GM19455 (cell line): ENCODE results near the gene JAKMIP1.

Experiments
- ATAC-seq: cut with Tn5 transposase; IDR thresholded peaks from one replicate; pipeline ENCODE4 v1.9.1; 2021; ENCODE audit not compliant: unreplicated experiment

JAKMIP1 gene

DNA sequence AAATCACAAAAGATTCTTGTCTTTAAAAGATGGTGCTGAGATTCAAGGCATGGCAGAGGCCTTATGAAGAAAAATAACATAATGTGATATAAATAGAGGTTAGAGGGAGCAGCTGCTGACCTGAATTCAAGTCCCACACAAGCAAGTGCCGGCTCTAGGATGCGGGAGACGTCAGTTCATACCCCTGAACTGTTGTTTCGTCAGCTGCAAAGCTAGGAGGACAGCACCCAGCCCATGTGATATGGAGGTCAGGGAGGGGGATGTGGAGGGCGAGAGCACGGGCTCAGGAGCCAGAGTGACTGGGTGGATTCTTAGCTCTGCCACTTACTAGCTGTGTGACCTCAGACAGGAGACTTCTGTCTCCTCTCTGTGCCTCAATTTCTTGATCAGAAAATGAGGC is 77.9 kb downstream of the JAKMIP1 start:
- ATAC-seq: no peak

- no peak for ATAC-seq
These were observed 78.4 kb downstream of the JAKMIP1 start for GRCh38 chr4:6121941-6122340.

- ATAC-seq: no peak
These were observed 79.0 kb downstream of the JAKMIP1 start for GRCh38 chr4:6121276-6121850.

DNA sequence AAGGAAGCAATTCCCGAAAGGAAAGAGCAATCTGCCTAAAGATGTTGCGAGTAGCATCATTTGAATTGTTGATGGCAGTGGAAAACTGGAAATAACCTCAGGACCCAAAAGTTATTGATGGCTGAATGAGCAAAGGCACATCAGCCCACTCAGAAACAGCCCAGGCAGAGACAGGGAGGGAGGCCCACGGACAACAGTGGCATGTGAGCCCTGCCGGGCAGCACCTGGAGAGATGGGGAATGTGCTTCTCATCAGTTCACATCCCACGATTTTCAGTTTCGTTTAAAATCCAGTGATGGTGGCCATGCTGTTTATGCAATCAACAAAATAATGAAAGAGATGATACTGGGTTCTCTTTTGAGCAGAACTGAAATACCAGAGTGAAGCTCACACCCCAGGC is 80.0 kb downstream of the JAKMIP1 start:
- no peak for ATAC-seq

- no peak for ATAC-seq
These were observed 80.8 kb downstream of the JAKMIP1 start for GRCh38 chr4:6119507-6120020.

GRCh38 chr4:6118201-6118600 is 82.1 kb downstream of the JAKMIP1 start:
- no peak for ATAC-seq

DNA sequence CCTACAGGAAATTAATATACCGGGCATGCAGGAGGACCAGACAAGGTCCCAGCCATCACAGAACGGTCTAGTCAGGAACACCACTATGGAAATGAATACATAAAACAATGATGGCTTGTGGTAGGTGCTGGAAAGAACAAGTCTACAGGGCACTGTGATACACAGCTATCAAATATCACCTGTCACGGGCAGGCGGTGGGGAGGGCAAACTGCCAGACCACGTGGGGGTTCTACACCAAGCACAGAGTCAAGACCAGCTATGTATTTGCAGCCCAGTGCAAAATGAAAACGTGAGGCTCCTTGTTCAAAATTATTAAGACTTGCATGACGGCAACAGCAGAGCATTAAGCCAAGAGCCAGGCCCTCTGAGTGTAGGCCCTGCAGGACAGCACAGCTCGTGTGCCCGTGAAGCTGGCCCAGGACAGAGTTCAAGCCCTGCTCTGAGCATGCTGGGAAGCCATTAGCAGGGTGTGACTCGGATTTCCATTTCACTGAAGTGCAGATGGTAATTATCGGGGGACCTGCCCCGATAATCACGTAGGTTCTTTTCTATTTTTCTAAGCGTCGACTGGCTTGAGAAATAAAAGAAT is 83.6 kb downstream of the JAKMIP1 start:
- ATAC-seq: no peak

- ATAC-seq: no peak
These were observed 84.4 kb downstream of the JAKMIP1 start for GRCh38 chr4:6115746-6116586.

DNA sequence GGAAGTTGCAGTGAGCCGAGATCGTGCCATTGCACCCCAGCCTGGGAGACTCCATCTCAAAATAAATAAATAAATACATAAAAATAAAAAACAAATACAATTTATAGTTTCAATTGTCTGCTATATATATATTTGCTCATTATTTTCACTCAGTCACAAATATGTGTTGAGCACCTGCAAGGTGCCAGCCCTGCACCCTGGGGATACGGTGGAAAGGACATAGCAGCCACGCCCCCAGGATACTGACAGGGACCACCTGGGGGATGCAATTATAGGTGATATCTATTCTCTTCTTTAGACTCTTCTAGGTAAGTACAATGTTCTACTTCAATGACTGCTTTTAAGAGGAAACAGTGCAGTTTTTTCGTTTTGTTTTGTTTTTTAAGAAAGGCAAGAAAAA is 85.0 kb downstream of the JAKMIP1 start:
- ATAC-seq: no peak

DNA sequence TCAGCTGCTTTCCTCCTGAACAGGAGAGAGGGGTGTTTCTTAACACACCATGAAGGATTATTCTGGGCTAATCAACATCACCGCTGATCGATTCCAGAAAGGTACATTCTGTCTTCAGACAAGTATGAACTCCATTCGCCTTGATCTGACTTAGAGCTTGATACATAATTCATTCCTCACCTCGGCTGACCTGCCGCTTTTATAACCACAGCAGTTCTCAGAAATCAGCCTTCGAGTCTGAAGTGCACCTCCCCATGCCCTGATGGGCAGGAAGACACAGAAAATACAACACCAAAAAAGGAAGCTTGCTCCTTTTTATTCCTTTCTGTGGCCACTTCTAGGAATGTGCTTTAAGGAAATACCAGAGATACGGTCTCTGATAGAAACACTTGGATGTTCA is 85.7 kb downstream of the JAKMIP1 start:
- ATAC-seq: no peak

DNA sequence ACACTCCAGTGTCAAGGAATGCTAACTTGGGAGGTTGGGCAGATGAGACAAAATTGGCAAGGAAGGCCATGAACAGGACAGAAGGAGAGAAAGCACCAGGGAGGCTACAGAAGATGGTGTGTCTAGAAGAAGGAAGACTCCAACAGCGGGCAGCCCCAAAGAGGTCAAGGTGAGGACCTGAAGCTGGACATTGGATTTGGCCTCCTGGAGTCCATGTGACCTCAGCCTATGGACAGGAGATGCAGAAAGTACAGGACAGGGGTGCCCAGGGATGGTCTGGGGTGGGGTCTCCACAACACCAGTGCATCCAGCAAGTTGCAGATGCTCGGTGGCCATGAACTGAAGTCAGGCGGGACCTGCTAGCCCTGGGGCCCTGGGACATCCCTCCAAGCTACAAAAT is 86.2 kb downstream of the JAKMIP1 start:
- ATAC-seq: no peak

DNA sequence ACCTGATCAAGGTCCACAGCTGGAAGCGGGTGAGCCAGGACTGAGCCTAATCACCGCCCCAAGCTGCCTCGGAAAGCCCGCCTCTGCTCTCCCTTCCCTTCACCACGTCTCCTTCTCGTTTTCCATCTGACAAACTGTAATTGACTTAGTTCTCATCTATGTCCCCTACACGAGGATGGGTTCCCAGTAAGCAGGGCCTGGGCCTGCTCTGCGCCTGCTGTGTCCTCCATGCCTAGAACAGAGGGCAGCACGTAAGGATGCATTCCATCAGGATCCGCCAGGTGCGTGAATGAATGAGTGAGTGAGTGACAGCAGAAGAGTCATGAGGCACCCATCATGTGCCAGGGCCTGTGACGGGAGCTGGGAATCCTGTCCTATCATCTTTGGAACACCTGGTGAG is 86.7 kb downstream of the JAKMIP1 start:
- ATAC-seq: no peak

DNA sequence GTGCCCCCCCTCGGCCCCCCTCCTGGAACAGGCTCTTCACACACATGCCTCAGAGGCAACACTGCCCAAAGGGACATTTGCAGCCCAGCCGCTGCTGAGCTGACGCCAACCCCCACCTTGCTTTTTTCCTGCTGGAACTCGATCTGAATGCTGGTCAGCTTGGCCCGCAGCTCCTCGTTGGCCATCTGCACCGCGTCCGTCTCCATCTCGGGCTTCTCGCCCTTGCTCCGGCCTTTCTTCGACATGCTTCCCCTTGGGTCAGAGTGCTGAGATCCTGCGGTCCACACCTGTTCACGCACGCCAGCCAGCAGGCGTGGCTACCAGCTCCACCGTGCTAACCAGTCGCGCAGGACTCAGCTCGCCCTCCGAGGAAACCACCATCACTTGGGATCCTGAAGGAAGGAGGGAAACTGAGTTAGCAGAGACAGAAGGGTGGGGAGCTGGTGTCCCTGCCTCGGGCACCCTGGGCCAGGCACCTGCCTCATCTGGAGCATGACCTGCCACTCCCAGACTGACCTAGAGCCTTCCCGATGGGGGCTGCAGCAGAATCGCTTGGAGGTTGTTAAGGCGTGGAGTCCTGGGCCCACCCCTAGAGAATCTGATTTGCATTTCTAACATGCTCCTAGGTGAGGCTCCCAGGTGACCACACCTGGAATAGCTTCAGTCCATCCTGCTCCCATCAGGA is 87.6 kb downstream of the JAKMIP1 start:
- ATAC-seq: no peak

DNA sequence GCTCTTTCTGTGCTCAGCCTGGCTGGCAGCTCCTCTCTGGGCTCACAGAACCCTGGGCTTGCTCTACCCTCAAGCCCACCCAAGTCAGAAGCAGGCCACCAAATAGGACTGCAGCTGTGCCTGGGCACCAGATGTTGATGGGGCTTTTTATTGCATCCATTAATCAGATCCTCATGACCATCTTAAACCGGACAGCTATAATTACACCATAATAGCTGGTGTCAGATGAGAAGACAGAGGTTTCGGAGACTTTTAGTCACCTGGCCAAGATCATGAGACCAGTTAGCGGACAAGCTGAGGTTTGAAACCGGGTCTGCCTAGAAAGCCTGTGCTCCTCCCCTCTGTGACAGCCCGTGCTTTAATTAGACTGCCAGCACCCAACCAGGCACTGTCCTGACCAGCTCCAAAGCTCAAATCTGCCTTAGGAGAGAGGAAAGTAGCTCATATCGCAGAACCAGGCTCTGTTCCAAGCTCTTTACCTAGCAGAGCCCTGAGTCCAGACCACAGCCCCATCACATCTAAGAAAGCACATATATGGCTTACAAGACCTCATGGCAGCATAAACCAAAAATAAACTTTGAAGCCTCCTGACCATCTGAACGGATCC is 88.9 kb downstream of the JAKMIP1 start:
- ATAC-seq: no peak

GRCh38 chr4:6110681-6111353 is 89.5 kb downstream of the JAKMIP1 start:
- ATAC-seq: no peak

GRCh38 chr4:6109842-6110560 is 90.3 kb downstream of the JAKMIP1 start:
- no peak for ATAC-seq

DNA sequence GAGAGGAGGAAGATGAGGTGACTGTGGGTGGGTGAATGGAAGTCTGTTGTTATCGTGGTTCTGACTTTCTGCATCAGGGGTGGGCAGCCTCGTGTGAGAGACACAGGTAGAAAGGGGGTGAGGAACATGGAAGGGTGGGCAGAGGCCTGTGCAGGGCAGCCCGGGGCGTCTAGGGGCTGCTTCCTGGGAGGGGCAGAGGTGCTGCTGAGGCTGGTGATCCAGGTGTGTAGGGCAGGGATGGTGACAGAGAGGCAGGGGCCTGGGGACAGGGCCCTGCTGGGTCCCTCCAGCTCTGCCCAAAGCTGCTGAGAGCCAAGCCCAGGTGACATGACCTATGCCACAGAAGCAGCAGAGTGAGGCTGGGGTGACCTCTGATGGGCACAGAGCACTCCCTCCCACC is 92.5 kb downstream of the JAKMIP1 start:
- ATAC-seq: no peak

GRCh38 chr4:6107114-6107791 is 93.1 kb downstream of the JAKMIP1 start:
- ATAC-seq: no peak

DNA sequence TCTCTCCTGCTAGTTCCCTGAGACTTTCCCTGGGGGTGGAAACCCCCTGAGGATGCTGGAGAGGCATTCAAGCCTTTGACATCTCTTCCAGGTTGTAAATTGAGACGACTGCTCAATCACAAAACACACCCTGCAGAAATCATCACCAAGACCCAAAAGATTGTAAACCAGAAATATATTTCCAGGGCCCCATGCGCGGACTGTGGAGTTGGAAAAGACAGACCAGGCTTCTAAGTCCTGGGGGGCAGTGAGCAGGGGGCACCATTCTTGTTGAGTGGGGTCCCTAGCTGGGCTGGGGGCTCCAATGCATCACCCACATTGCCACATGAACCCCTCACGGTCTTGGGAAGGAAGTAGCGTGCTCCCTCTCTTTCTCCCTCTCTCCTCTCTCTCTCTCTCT is 94.2 kb downstream of the JAKMIP1 start:
- no peak for ATAC-seq
